Caco-2 (cell line): Measurements from ENCODE around the gene HSCB. TPM values are rescaled to one million over a fixed set of nuclear protein-coding genes. Genes with fewer than 3 reads are reported as not detected.

Experiments used
- BruUV-seq: library from RNA; stranded (reverse); fragments of 400-500 nt; replicated peaks from 2 replicates; lab custom pipeline; 2021; lab: Mats Ljungman, UMichigan
- CTCF ChIA-PET: fragments of 300-600 bp; sonication (Branson Sonifier 250); formaldehyde crosslinking; loops from one replicate; lab custom pipeline; 2022; ENCODE audit warnings: antibody characterized with exemption; lab: Charles Lee
- POLR2A ChIA-PET: fragments of 300-600 bp; sonication (Branson Sonifier 250); formaldehyde crosslinking; loops from one replicate; lab custom pipeline; 2022; ENCODE audit warnings: antibody characterized with exemption; lab: Charles Lee
- DNase-seq, 2 experiments: peaks; one replicate each; pipeline versions ENCODE4 v3.0.0 to v3.0.0-alpha.2; 2020 to 2022
- H3K27me3 ChIP-seq: replicated peaks from 2 replicates; pipeline ENCODE4 v1.6.0; 2011; ENCODE audit warnings: low read length; ENCODE audit not compliant: control insufficient read depth, insufficient read depth
- H3K36me3 ChIP-seq: 2 replicates; pipeline ENCODE4 v1.5.1; 2011; ENCODE audit warnings: low read length; ENCODE audit not compliant: control insufficient read depth, insufficient read depth
- H3K4me1 ChIP-seq: fragments of 250-450 bp; sonication (Bioruptor Pico); 2 replicates; pipeline ENCODE4 v1.5.1; 2020; ENCODE audit warnings: mild to moderate bottlenecking
- H3K4me3 ChIP-seq: 2 replicates; pipeline ENCODE4 v1.5.1; 2011; ENCODE audit warnings: low read depth, mild to moderate bottlenecking, control low read depth, low read length
- H3K9me3 ChIP-seq: fragments of 250-450 bp; sonication (Bioruptor Pico); 2 replicates; pipeline ENCODE4 v1.5.1; 2020; ENCODE audit warnings: mild to moderate bottlenecking, moderate library complexity
- H3K27ac Mint-ChIP-seq: one replicate; pipeline ENCODE4 v1.8.0; 2022; ENCODE audit warnings: mixed read lengths; ENCODE audit not compliant: unreplicated experiment
- H3K27me3 Mint-ChIP-seq: one replicate; pipeline ENCODE4 v1.8.0; 2022; ENCODE audit warnings: mixed read lengths; ENCODE audit not compliant: insufficient read depth, unreplicated experiment
- H3K36me3 Mint-ChIP-seq: one replicate; pipeline ENCODE4 v1.8.0; 2022; ENCODE audit warnings: mild to moderate bottlenecking, mixed read lengths; ENCODE audit not compliant: insufficient read depth, unreplicated experiment
- H3K4me1 Mint-ChIP-seq: one replicate; pipeline ENCODE4 v1.8.0; 2022; ENCODE audit warnings: low read depth, mixed read lengths; ENCODE audit not compliant: unreplicated experiment
- H3K4me3 Mint-ChIP-seq: one replicate; pipeline ENCODE4 v1.8.0; 2022; ENCODE audit warnings: mild to moderate bottlenecking, moderate library complexity, mixed read lengths; ENCODE audit not compliant: unreplicated experiment
- H3K9me3 Mint-ChIP-seq: one replicate; pipeline ENCODE4 v1.8.0; 2022; ENCODE audit warnings: mixed read lengths; ENCODE audit not compliant: unreplicated experiment
- CTCF ChIP-seq, 2 experiments: fragments of 200-600 bp in 1 of 2; IDR thresholded peaks; 1 replicate in 1 of 2; 2 replicates in 1 of 2; pipeline versions ENCODE4 v1.5.1 to v1.8.0; 2011 to 2022; ENCODE audit warnings: antibody characterized with exemption in 1 of 2, control low read depth in 1 of 2, inconsistent platforms in 1 of 2, low read depth in 1 of 2, low read length in 1 of 2, mild to moderate bottlenecking in 1 of 2, moderate library complexity in 1 of 2; ENCODE audit not compliant: insufficient read depth in 1 of 2, severe bottlenecking in 1 of 2, unreplicated experiment in 1 of 2
- intact Hi-C: fragments of 100-400 bp; cut with micrococcal nuclease; formaldehyde crosslinking; loops from one replicate; pipeline ENCODE4 v1.10.0; 2022; ENCODE audit not compliant: unreplicated experiment
- total RNA-seq: library from RNA; stranded (reverse); gene quantifications from 2 replicates; pipeline ENCODE4 v1.2.3, GENCODE V29; 2022

Gene HSCB
- total RNA-seq, 1 experiment from 2014 or later, result 8.2 TPM

GRCh38 chr22:28703436-28703835, 38.4 kb upstream of the HSCB start:
- H3K27me3 Mint-ChIP-seq, result no peaks in the 10 kb centered on the region
- Histone ChIP-seq H3K36me3 (peaks cover 1% of the 10 kb centered on the region), H3K4me1 (no peaks in the 10 kb centered on the region), H3K27me3 (no peaks in the 10 kb centered on the region), H3K4me3 (no peak overlapping the region), H3K9me3 (no peaks in the 10 kb centered on the region)
- ChIA-PET POLR2A (no interaction called here), CTCF (no interaction called here)
- no peak for DNase-seq
- no peaks in the 10 kb centered on the region for H3K4me1 Mint-ChIP-seq
- no peak overlapping the region for H3K27ac Mint-ChIP-seq
- intact Hi-C loops, result no loop called here
- no TSS peak for BruUV-seq
- H3K4me3 Mint-ChIP-seq, result no peak overlapping the region
- peaks cover 6% of the 10 kb centered on the region for H3K36me3 Mint-ChIP-seq
- H3K9me3 Mint-ChIP-seq, result no peaks in the 10 kb centered on the region
- TF ChIP-seq CTCF (IDR thresholded peaks at IDR 0.05; ENCODE audit: insufficient read depth in 1 of 2, low read depth in 1 of 2, low read length in 1 of 2, severe bottlenecking in 1 of 2, unreplicated experiment in 1 of 2), result no peak

GRCh38 chr22:28706845-28707244, 35.0 kb upstream of the HSCB start:
- Histone ChIP-seq H3K36me3 (peaks cover 1% of the 10 kb centered on the region), H3K4me3 (no peak overlapping the region), H3K27me3 (no peaks in the 10 kb centered on the region), H3K9me3 (no peaks in the 10 kb centered on the region), H3K4me1 (no peaks in the 10 kb centered on the region)
- DNase-seq, result no peak
- intact Hi-C loops, result no loop called here
- no peaks in the 10 kb centered on the region for H3K9me3 Mint-ChIP-seq
- CTCF ChIA-PET, result no interaction called here
- TF ChIP-seq CTCF (IDR thresholded peaks at IDR 0.05; ENCODE audit: insufficient read depth in 1 of 2, low read depth in 1 of 2, low read length in 1 of 2, severe bottlenecking in 1 of 2, unreplicated experiment in 1 of 2), result no peak
- H3K36me3 Mint-ChIP-seq, result peaks cover 22% of the 10 kb centered on the region
- peaks cover 1% of the 10 kb centered on the region for H3K4me1 Mint-ChIP-seq
- H3K4me3 Mint-ChIP-seq, result no peak overlapping the region
- no TSS peak for BruUV-seq
- no peaks in the 10 kb centered on the region for H3K27me3 Mint-ChIP-seq
- H3K27ac Mint-ChIP-seq, result no peak overlapping the region
- POLR2A ChIA-PET, result no interaction called here

- intact Hi-C loops, result no loop called here
- no peak overlapping the region for H3K4me3 ChIP-seq
- peaks cover 10% of the 10 kb centered on the region for H3K4me1 Mint-ChIP-seq
- no peak overlapping the region for H3K27ac Mint-ChIP-seq
- ChIA-PET CTCF (interaction anchor here (0.6 kb wide), 1 partner anchor 492 kb away, joined by 3 read pairs; no protein-coding TSS in a partner anchor), POLR2A (no interaction called here)
- no peak overlapping the region for H3K4me3 Mint-ChIP-seq
- no peaks in the 10 kb centered on the region for H3K9me3 ChIP-seq
- H3K27me3 ChIP-seq, result no peaks in the 10 kb centered on the region
- no peak for TF ChIP-seq CTCF (IDR thresholded peaks at IDR 0.05; ENCODE audit: insufficient read depth in 1 of 2, low read depth in 1 of 2, low read length in 1 of 2, severe bottlenecking in 1 of 2, unreplicated experiment in 1 of 2)
- H3K36me3 ChIP-seq, result peaks cover 1% of the 10 kb centered on the region
- H3K36me3 Mint-ChIP-seq, result peaks cover 35% of the 10 kb centered on the region
- DNase-seq, result no peak
- H3K4me1 ChIP-seq, result peaks cover 7% of the 10 kb centered on the region; the same call in 1 of the 2 replicates
- no peaks in the 10 kb centered on the region for H3K9me3 Mint-ChIP-seq
- no TSS peak for BruUV-seq
- H3K27me3 Mint-ChIP-seq, result no peaks in the 10 kb centered on the region
Observed at GRCh38 chr22:28710107-28710506, 31.7 kb upstream of the HSCB start.
